HCT116 (cell line): ENCODE results near the gene CDK1. TPM values are rescaled to one million over a fixed set of nuclear protein-coding genes. Genes with fewer than 3 reads are reported as not detected.

Experiments
- ATAC-seq: fragments of 200-7000 bp; cut with Tn5 transposase; 2 replicates; pipeline ENCODE4 v1.9.1; 2020; ENCODE audit warnings: mild to moderate bottlenecking, moderate library complexity
- BruUV-seq: library from RNA; stranded (reverse); fragments of 400-500 nt; replicated peaks from 2 replicates; lab custom pipeline; 2021; lab: Mats Ljungman, UMichigan
- CTCF ChIA-PET: fragments of 300-600 bp; sonication (Branson Sonifier 250); formaldehyde crosslinking; loops from one replicate; lab custom pipeline; 2021; ENCODE audit warnings: antibody characterized with exemption; lab: Charles Lee
- POLR2A ChIA-PET: fragments of 300-600, 350-600 bp; sonication (Branson Sonifier 250); formaldehyde crosslinking; loops from one replicate; lab custom pipeline; 2021; ENCODE audit warnings: antibody characterized with exemption; lab: Charles Lee
- RAD21 ChIA-PET, 2 experiments: fragments of 300-600 bp; sonication (Branson Sonifier 250); formaldehyde crosslinking; loops; one replicate each; lab custom pipeline; 2023; ENCODE audit warnings: low total read pairs in 2 of 2; ENCODE audit not compliant: uncharacterized antibody in 2 of 2, unreplicated experiment in 2 of 2, low non-redundant PET in 1 of 2; lab: Charles Lee
- DNase-seq: peaks from one replicate; pipeline ENCODE4 v3.0.0-alpha.2; 2010; ENCODE audit warnings: low read depth, low spot score
- H2AFZ ChIP-seq: fragments of 200-600 bp; shearing (Covaris generic), sonication (generic); 2 replicates; pipeline ENCODE4 v1.6.1; 2017; ENCODE audit warnings: low read depth, mixed run types, mixed read lengths, antibody characterized with exemption, low read length; ENCODE audit not compliant: poor library complexity, severe bottlenecking
- H3K27ac ChIP-seq: 2 replicates; pipeline ENCODE4 v1.5.1; 2012; ENCODE audit warnings: low read depth, low read length
- H3K27me3 ChIP-seq: fragments of 200-600 bp; sonication (generic); 2 replicates; pipeline ENCODE4 v1.6.1; 2016; ENCODE audit warnings: mixed run types, low read length, mixed read lengths; ENCODE audit not compliant: insufficient read depth
- H3K36me3 ChIP-seq, 2 experiments: fragments of 200-500 bp in 1 of 2; fragments of 200-600 bp in 1 of 2; sonication (Bioruptor generic) in 1 of 2; sonication (generic) in 1 of 2; 2 replicates each; pipeline versions ENCODE4 v1.5.1 to v1.6.1; 2014 to 2016; ENCODE audit warnings: low read length in 2 of 2, inconsistent platforms in 1 of 2, mixed read lengths in 1 of 2, mixed run types in 1 of 2; ENCODE audit not compliant: insufficient read depth in 2 of 2, control insufficient read depth in 1 of 2
- H3K4me1 ChIP-seq, 2 experiments: fragments of 200-600 bp in 1 of 2; sonication (generic) in 1 of 2; 2 replicates each; pipeline versions ENCODE4 v1.5.1 to v1.6.1; 2012 to 2017; ENCODE audit warnings: low read length in 2 of 2, inconsistent platforms in 1 of 2, mild to moderate bottlenecking in 1 of 2, mixed read lengths in 1 of 2, mixed run types in 1 of 2, moderate library complexity in 1 of 2; ENCODE audit not compliant: insufficient read depth in 2 of 2, control insufficient read depth in 1 of 2
- H3K4me2 ChIP-seq: fragments of 200-600 bp; sonication (generic); 2 replicates; pipeline ENCODE4 v1.6.1; 2017; ENCODE audit warnings: mixed run types, low read length, mixed read lengths
- H3K4me3 ChIP-seq, 2 experiments: fragments of 200-600 bp in 1 of 2; sonication (generic) in 1 of 2; replicated peaks in 1 of 2; 2 replicates each; pipeline ENCODE4 v1.5.1; 2011 to 2016; ENCODE audit warnings: low read length in 2 of 2, control low read depth in 1 of 2, low read depth in 1 of 2, mild to moderate bottlenecking in 1 of 2, mixed read lengths in 1 of 2, mixed run types in 1 of 2
- H3K79me2 ChIP-seq: fragments of 200-600 bp; sonication (generic); 2 replicates; pipeline ENCODE4 v1.6.1; 2017; ENCODE audit warnings: mild to moderate bottlenecking, mixed run types, low read length, moderate library complexity, mixed read lengths; ENCODE audit not compliant: insufficient read depth
- H3K9ac ChIP-seq: fragments of 200-600 bp; sonication (generic); 2 replicates; pipeline ENCODE4 v1.6.1; 2016; ENCODE audit warnings: low read length, mixed read lengths
- H3K9me2 ChIP-seq: fragments of 200-600 bp; sonication (generic), shearing (Covaris generic); 2 replicates; pipeline ENCODE4 v1.6.1; 2017; ENCODE audit warnings: mixed run types, mild to moderate bottlenecking, moderate library complexity; ENCODE audit not compliant: insufficient read depth
- H3K9me3 ChIP-seq, 2 experiments: fragments of 200-500 bp in 1 of 2; fragments of 200-600 bp in 1 of 2; sonication (Bioruptor generic) in 1 of 2; sonication (generic) in 1 of 2; 2 replicates each; pipeline ENCODE4 v1.6.1; 2014 to 2017; ENCODE audit warnings: low read length in 2 of 2, mixed read lengths in 2 of 2, inconsistent platforms in 1 of 2, low read depth in 1 of 2, mild to moderate bottlenecking in 1 of 2, mixed run types in 1 of 2, moderate library complexity in 1 of 2; ENCODE audit not compliant: control insufficient read depth in 1 of 2, insufficient read depth in 1 of 2
- H4K20me1 ChIP-seq: fragments of 200-600 bp; sonication (generic), shearing (Covaris generic); 2 replicates; pipeline ENCODE4 v1.6.1; 2017; ENCODE audit warnings: mixed run types, mild to moderate bottlenecking, moderate library complexity; ENCODE audit not compliant: insufficient read depth
- POLR2AphosphoS5 ChIP-seq: IDR thresholded peaks from 2 replicates; pipeline ENCODE4 v1.6.1; 2011; ENCODE audit warnings: mild to moderate bottlenecking, low read depth, low read length, moderate library complexity
- YY1 ChIP-seq: IDR thresholded peaks from 2 replicates; pipeline ENCODE4 v1.6.1; 2011; ENCODE audit warnings: low read length, low read depth, moderate library complexity, mild to moderate bottlenecking; ENCODE audit not compliant: insufficient replicate concordance; ENCODE audit errors: extremely low read depth
- intact Hi-C: fragments of 100-400 bp; cut with micrococcal nuclease; formaldehyde crosslinking; loops from 2 replicates; pipeline ENCODE4 v1.10.0; 2022
- total RNA-seq: library from RNA; stranded (reverse); gene quantifications from one replicate; pipeline ENCODE4 v1.2.1, GENCODE V29; 2021; ENCODE audit not compliant: unreplicated experiment
- TF ChIP-seq, protein P1 (sequence below): IDR thresholded peaks from 2 replicates; pipeline ENCODE4 v1.6.1; 2012; ENCODE audit warnings: low read depth
- TF ChIP-seq, protein P2 (sequence below): IDR thresholded peaks from 2 replicates; pipeline ENCODE4 v1.6.1; 2012

The CDK1 gene
- total RNA-seq, 1 experiment from 2014 or later: 104 TPM

DNA sequence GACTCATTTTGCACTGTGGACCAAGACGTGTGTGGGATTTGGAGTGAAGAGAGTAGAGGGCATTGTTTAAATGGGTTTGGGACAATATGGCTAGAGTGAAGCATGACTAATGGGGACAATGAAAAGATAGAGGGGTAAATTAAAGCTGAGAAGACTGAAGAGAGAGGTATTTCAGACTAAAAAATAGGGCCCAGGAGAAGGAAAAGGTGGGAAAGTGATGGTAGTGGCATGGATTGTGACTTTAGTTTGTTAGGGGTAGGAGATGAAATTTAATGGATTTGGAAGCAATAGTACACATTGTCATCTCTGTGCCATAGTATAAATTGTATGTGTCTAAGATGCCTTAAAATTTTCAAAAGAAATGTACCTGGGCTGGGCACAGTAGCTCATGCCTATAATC is 18.2 kb downstream of the CDK1 start:
- Histone ChIP-seq H3K9ac (no peak overlapping the region), H2AFZ (no peak overlapping the region), H3K4me1 (0 out of 4 replicates have a peak, but pooled peaks cover 0 to 8% of the 10 kb centered on the region in 2 experiments), H3K4me2 (no peak overlapping the region), H3K27me3 (no peaks in the 10 kb centered on the region), H3K36me3 (peaks cover 24 to 49% of the 10 kb centered on the region in 2 experiments), H3K4me3 (no peak overlapping the region), H3K79me2 (peaks cover 57% of the 10 kb centered on the region), H4K20me1 (peaks cover 16% of the 10 kb centered on the region; the same call in 1 of the 2 replicates), H3K27ac (no peak overlapping the region), H3K9me2 (no peaks in the 10 kb centered on the region), H3K9me3 (no peaks in the 10 kb centered on the region)
- ATAC-seq (no peak), DNase-seq (no peak)
- CTCF ChIA-PET: no interaction called here
- POLR2A ChIA-PET: interaction anchor here (1.4 kb wide), 1 partner anchor 11 kb away, joined by 5 read pairs; no protein-coding TSS in a partner anchor
- no TSS peak for BruUV-seq
- RAD21 ChIA-PET: no interaction called here
- TF ChIP-seq YY1 (no peak), POLR2AphosphoS5 (no peak)
- TF ChIP-seq, protein P1, sequence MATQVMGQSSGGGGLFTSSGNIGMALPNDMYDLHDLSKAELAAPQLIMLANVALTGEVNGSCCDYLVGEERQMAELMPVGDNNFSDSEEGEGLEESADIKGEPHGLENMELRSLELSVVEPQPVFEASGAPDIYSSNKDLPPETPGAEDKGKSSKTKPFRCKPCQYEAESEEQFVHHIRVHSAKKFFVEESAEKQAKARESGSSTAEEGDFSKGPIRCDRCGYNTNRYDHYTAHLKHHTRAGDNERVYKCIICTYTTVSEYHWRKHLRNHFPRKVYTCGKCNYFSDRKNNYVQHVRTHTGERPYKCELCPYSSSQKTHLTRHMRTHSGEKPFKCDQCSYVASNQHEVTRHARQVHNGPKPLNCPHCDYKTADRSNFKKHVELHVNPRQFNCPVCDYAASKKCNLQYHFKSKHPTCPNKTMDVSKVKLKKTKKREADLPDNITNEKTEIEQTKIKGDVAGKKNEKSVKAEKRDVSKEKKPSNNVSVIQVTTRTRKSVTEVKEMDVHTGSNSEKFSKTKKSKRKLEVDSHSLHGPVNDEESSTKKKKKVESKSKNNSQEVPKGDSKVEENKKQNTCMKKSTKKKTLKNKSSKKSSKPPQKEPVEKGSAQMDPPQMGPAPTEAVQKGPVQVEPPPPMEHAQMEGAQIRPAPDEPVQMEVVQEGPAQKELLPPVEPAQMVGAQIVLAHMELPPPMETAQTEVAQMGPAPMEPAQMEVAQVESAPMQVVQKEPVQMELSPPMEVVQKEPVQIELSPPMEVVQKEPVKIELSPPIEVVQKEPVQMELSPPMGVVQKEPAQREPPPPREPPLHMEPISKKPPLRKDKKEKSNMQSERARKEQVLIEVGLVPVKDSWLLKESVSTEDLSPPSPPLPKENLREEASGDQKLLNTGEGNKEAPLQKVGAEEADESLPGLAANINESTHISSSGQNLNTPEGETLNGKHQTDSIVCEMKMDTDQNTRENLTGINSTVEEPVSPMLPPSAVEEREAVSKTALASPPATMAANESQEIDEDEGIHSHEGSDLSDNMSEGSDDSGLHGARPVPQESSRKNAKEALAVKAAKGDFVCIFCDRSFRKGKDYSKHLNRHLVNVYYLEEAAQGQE: no peak
- TF ChIP-seq, protein P2, sequence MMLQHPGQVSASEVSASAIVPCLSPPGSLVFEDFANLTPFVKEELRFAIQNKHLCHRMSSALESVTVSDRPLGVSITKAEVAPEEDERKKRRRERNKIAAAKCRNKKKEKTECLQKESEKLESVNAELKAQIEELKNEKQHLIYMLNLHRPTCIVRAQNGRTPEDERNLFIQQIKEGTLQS: no peak
- intact Hi-C loops: no loop called here
